ENCODE results near the gene ADCK2.
"Not testable (repeated sequence)": the region's sequence is repeated elsewhere in the genome, so short reads cannot be mapped to it uniquely, and the experiment has no call there.

The ADCK2 gene

DNA sequence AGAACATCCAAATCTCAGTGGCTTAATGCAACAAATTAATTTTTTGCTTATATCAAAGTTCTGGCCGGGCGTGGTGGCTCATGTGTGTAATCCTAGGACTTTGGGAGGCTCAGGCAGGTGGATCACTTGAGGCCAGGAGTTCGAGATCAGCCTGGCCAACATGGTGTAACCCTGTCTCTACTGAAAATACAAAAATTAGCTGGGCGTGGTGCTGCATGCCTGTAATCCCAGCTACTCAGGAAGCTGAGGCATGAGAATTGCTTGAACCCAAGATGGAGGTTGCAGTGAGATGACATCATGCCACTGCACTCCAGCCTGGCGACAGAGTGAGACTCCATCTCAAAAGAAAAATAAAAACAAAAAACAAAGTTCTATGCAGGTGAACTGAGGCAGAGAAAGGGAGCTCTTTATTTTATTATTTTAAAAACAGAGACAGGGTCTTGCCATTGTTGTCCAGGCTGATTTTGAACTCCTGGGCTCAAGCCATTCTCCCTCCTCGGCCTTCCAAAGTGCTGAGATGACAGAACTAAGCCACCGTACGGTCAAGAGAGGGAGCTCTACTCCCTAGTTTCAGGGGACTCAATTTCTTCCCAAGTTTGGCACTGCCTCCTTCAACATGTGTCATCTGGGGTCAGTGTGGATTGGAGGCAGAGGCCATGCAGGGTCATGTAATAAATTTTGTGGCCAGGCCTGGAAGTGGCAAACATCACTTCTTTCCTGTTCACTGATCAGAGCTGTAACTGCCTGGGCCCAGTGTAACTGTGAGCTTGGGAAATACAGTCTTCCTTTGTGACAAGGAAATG lies 2.4 kb downstream of the ADCK2 start:
- DNase-seq = no peak

DNA sequence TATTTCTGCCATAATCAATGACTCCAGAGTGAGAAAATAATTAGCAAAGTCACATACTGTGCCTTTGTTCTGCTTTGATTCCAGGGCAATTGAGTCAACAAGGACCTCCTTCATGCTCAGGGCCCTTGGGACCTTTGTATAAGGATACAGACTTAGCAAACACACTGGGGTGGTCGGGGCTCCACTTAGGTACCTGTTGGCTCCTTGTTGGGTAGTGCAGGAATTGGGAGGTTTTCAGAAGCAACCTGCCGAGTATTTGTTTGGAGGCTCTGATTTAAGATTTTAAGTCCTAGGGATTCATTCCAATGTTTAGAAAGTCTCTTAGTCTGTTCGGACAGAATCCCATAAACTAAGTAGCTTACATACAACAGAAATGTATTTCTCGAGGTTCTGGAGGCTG lies 3.0 kb downstream of the ADCK2 start:
- no peak for DNase-seq

- no peak for DNase-seq
These were observed 3.6 kb downstream of the ADCK2 start for GRCh38 chr7:140676306-140676705.

DNA sequence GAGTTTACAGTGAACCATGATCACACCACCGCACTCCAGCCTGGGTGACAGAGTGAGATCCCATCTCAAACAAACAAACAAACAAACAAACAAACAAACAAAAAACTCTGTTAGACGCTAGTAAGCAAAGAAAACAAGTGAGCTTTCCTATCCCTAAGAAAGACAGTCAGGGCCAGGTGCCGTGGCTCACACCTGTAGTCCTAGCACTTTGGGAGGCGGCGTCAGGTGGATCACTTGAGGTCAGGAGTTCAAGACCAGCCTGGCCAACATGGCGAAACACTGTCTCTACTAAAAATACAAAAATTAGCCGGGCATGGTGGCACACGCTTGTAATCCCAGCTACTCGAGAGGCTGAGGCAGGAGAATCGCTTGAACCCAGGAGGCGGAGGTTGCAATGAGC lies 4.2 kb downstream of the ADCK2 start:
- not testable (repeated sequence) for DNase-seq

DNA sequence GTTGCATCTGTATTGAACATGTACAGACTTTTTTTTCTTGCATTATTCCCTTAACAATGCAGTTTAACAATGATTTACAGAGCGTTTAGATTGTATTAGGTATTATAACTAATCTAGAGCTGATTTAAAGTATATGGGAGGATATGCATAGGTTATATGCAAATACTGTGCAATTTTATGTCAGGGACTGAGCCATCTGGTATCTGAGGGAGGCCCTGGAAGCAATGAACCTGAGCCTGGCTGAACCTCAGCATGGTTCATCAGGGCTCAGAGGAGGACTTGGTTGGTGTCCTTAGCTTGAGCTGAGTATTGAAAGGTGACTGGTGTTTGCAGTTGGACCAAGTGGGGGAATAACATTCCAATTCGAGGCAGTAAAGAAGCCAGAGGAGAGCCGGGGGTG lies 4.8 kb downstream of the ADCK2 start:
- no peak for DNase-seq

GRCh38 chr7:140678081-140678815 lies 5.5 kb downstream of the ADCK2 start:
- DNase-seq = no peak

DNA sequence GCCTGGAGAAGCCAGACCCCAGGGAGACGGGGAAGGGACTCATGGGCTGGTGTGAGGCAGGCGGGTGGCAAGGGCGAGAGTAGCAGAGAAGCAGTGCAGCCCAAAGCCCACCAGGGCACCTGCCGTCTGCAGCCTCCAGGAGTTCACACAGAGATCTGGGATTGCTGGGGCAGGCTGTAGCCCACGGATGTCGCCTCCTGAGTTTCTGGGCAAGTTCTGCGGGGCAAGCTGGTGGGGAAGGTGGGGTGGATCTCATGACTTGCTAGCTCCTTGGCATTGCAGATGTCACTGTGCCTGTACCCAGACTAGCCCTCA lies 6.0 kb downstream of the ADCK2 start:
- no peak for DNase-seq

- DNase-seq = no peak
These were observed 6.4 kb downstream of the ADCK2 start for GRCh38 chr7:140679186-140679585.

GRCh38 chr7:140680886-140681285 lies 8.1 kb downstream of the ADCK2 start:
- DNase-seq = no peak

- DNase-seq = no peak
These were observed 9.0 kb downstream of the ADCK2 start for GRCh38 chr7:140681766-140682165.

GRCh38 chr7:140683657-140684056 lies 10.9 kb downstream of the ADCK2 start:
- no peak for DNase-seq

DNA sequence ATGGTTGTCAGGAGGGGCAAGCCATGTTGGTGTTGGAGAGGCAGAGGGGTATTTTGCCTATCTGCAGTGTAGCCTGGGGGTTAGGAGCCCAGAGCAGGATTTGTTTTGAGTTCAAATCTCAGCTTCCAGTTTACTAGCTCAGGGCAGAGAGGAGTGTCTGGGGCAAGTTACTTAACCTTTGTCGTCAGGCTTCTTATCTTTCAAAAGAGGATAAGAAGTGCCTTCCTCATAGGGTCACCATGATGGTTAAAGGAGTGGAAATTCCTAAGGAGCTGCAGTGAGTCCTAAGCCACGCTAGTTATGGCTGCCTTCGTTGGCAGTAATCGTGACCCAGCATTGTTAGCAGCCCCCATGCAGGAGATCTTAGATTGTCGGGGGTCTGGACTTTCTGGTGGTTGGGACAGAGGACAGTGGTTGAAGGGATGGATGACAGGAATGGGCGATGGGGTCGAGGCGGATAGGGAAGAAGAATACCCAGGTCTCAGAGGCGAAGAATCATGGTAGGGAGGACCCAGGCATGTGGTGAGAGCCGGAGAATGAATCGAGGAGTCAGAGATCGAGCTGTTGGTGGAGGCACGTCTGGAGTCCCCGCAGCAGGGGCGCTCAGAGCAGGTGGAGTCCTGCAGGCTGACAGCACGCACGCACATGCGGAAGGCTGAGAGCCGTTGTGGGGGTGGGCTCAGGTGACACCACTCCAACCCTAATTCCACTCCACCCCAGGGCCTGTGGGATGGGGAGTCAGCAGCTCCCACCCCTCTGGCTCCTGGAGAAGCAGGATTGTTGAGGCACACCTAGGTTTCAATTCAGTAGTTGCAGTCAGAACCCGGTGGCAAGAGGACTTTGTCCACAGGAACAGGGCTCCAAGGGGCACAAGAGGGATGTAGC lies 11.6 kb downstream of the ADCK2 start:
- DNase-seq = no peak

DNA sequence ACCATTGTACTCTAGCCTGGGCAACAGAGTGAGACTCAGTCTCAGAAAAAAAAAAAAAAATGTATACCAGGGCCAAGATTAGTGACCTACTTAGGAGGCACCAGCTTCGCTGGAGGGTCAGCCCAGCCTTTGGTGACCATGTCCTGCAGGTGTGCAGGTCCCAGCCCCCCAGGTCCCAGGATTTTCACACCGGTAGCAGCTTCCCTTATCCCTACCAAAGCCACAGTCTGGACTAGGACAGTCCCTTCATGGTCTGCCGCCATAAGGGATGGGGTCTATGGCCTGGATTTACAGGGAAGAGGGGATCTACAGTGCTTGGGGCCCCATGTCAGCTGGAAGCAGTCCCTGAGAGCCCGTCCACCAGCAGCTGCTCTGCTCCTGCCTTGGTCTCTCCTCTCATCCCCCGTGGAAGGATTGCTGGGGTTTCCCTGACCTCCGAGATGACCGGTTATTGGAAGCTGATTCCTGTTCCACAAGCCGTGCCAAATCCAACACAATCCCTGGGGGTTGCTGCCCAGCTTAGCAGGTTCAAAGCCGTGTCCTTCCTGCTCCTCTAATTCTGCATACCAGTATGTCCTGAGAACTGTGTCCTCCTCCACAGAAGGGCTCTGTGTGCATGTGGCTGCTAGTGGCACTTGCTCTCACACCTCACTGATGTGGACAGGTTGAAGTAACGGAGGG lies 12.8 kb downstream of the ADCK2 start:
- no peak for DNase-seq

GRCh38 chr7:140686921-140687320 lies 14.2 kb downstream of the ADCK2 start:
- no peak for DNase-seq

DNA sequence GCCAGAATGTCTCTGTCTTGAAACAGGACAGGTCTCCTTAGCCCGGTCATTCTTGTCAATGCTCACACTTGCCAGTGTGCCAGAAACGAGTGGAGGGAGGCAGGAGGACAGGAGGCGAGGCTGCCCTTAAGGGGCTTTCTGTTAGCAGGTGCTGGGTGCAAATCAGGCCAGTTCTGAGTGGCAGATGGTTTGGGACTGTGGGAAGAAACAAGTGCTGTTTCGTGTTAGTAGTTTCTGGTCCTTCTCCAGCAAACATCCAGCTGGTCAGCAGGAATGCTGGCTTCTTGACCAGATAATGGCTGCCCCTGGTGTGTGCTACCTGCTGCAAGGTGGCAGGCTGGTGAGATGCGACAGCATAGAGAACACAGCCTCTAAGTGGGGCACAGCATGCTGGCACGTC lies 15.6 kb downstream of the ADCK2 start:
- DNase-seq = no peak

DNA sequence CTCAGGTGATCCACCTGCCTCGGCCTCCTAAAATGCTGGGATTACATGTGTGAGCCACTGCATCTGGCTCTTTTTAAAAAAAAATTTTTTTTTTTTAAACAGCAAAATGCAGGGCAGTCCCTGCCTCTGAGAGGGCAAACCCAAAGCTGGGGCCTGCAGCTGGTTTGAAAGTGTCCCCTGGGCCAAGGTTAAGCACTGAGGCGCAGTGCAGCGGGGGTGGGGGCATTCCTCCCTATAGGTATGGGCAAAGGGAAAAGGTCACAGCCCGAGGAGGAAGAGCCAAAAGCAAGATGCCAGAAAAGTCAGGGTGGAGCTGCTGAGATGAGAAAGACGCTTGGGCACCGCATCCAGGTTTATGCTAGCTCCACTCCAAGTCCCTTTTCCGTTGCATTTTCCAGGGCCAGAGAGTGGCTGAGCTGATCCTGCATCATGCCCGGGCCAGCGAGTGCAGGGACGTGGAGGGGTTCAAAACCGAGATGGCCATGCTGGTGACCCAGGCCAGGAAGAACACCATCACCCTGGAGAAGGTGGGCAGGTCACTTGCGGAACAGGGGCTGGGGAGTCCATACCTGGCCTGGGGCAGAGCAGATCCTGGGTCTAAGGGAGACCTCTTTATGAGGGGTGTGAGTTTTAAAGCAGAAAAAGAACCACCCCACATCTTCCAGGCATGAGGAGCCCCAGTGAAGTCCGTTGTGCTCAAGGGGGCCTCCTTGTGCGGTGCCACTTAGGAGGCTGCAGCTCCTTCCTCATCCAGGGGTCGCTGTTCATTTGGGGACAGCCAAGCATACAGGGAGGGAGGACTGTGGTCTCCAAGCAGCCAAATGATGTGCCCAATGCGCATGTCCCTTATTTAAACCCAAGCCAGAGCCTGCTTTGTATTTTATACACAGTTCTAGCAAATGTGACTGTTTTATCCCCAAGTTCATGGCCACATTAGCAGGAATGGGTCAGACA lies 16.7 kb downstream of the ADCK2 start:
- DNase-seq = no peak

DNA sequence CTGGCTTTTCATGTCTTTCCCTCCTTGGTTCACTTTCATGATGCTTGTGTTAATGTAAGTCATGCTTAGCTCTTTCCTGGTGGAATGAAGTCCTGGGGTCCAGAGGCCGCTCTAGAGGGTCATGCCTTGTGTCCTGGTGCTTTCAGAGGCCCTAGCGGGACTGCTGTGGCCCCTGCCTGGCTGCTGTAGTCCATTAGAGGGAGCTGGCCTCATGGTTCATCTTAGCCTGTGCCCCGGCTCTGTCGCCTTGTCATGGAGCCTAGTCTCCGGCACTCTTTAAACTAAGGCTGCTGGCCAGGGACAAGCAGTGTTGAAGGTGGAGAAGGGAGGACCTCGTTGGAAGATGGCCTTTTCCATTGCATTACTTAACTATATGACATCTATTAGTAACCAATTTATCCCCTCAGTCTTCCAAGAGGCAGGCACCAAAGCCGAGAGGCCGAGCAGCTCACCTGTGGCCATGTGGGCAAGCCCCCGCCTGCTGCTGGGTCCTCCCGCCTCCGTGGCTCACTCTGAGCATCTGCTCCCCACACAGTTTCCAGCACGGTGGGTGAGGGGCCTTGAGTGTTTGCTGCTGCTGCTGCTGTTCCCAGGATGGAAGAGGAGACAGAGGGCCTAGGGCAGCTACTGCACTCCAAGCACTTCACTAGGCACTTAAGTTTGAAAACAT lies 18.8 kb downstream of the ADCK2 start:
- DNase-seq = no peak

DNA sequence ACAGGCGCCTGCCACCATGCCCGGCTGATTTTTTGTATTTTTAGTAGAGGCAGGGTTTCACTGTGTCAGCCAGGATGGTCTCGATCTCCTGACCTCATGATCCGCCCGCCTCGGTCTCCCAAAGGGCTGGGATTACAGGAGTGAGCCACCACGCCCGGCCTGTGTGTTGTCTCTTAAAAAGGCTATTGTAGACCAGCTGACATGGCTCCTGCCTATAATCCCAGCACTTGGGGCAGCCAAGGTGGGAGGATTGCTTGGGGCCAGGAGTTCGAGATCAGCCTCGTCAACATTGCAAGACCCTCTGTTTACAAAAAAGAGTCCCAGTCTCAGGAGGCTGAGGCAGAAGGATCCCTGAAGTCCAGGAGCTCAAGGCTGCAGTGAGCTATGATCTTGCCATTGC lies 21.1 kb downstream of the ADCK2 start:
- DNase-seq = not testable (repeated sequence)

- no peak for DNase-seq
These were observed 21.8 kb downstream of the ADCK2 start for GRCh38 chr7:140694592-140694991.

- no peak for DNase-seq
These were observed 22.6 kb downstream of the ADCK2 start for GRCh38 chr7:140695381-140695780.

- DNase-seq = peak; percentile 92
These were observed 23.4 kb downstream of the ADCK2 start for GRCh38 chr7:140696024-140696679.

Measured in NCI-H226 (cell line).